GM15510 (cell line): ENCODE results near the gene CYP1A2.

Experiments used
- POLR2A ChIP-seq: IDR thresholded peaks from 3 replicates; pipeline ENCODE4 v1.6.1; 2011; ENCODE audit warnings: borderline replicate concordance; ENCODE audit not compliant: insufficient read length; ENCODE audit errors: extremely low read depth

The CYP1A2 gene

GRCh38 chr15:74780523-74781430, 32.1 kb downstream of the CYP1A2 start:
- TF ChIP-seq POLR2A: peak; percentile 45

GRCh38 chr15:74781431-74782258, 33.0 kb downstream of the CYP1A2 start, which contains the start of gene CSK:
Gene CSK (plus strand): TSS chr15:74782080. CDS start chr15:74798298, 16,218 bp downstream.
- TF ChIP-seq POLR2A: peak; percentile 73

- TF ChIP-seq POLR2A: no peak
Observed at GRCh38 chr15:74782259-74783071, 33.8 kb downstream of the CYP1A2 start.

- peak; percentile 29 for TF ChIP-seq POLR2A
Observed at GRCh38 chr15:74783072-74783807, 34.6 kb downstream of the CYP1A2 start.

- no peak for TF ChIP-seq POLR2A
Observed at GRCh38 chr15:74783808-74784175, 35.1 kb downstream of the CYP1A2 start.

- TF ChIP-seq POLR2A: no peak
Observed at GRCh38 chr15:74784426-74785193, 36.0 kb downstream of the CYP1A2 start.

GRCh38 chr15:74785194-74786032, 36.8 kb downstream of the CYP1A2 start:
- TF ChIP-seq POLR2A: peak; percentile 42

GRCh38 chr15:74786551-74787165, 38.0 kb downstream of the CYP1A2 start:
- no peak for TF ChIP-seq POLR2A

- peak; percentile 34 for TF ChIP-seq POLR2A
Observed at GRCh38 chr15:74787251-74788041, 38.8 kb downstream of the CYP1A2 start.

GRCh38 chr15:74788042-74788682, 39.5 kb downstream of the CYP1A2 start:
- TF ChIP-seq POLR2A: peak; percentile 24

- peak; percentile 88 for TF ChIP-seq POLR2A
Observed at GRCh38 chr15:74788683-74789151, 40.1 kb downstream of the CYP1A2 start.
